Myocyte (in vitro differentiated cells): ENCODE data around the gene NADK. TPM values are rescaled to one million over a fixed set of nuclear protein-coding genes. Genes with fewer than 3 reads are reported as not detected.

Experiments
- DNase-seq: peaks from one replicate; pipeline ENCODE4 v3.0.0-alpha.2; 2012; ENCODE audit warnings: low read depth
- total RNA-seq: library from RNA; depleted of rRNA; stranded (reverse); fragments of >200 nt; gene quantifications from 2 replicates; pipeline ENCODE4 v1.2.3, GENCODE V29; 2014

NADK gene
- total RNA-seq, 1 donor from 2014 or later = 39.6 TPM

DNA sequence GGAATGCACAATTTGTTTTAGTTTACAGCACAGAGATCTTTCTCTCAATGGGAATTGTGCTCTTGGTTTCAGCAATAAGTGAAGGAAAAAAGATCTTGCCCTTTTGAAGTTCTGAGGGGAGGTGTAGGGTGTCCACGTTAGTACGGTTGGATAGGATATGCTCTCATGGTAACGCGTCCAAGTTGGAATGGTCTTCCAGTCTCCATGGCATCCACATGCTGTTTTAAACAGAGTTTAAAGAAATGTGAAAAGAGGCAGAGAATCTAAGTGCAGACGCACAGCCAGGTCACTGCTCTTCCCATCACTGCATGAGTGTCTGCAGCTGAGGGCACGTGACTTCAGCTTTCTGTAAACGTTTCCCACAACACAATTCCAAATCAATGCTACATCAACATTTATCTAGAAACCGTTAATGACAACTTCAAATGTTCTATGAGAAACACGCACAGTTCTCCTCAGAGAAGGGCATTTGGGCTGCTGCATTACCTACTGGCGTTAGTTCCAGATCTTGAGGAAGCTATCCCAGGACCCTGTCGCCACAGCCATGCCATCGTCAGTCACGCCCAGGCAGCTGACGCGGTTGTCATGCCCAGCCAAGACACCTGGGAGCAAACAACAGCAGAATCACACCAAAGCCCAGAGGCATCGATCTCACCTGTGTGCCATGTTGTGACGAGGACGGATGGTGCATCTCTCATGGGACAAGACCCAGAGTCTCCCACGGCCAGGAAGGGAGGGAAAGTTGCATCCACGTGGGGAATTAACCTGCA, 8.8 kb upstream of the NADK start:
- no peak for DNase-seq

DNA sequence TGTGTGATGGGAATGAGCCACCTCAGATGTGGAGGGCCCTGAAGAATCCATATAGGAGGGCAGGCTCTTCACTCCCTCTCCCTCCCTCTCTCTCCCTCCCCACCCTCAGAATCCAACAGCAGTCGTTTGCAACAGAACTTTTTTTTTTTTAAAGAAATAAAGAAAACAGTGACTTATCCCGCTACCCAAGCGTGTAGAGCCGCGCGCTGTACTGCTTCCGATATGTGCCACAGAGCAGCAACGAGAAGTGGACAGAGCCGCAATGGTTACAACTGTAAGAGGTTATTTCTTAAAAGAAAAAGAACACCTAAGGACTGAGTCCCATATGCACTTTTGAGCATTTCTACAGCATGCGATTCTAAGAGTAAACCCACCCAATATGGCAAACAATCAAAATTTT, 7.4 kb upstream of the NADK start:
- DNase-seq = no peak

DNA sequence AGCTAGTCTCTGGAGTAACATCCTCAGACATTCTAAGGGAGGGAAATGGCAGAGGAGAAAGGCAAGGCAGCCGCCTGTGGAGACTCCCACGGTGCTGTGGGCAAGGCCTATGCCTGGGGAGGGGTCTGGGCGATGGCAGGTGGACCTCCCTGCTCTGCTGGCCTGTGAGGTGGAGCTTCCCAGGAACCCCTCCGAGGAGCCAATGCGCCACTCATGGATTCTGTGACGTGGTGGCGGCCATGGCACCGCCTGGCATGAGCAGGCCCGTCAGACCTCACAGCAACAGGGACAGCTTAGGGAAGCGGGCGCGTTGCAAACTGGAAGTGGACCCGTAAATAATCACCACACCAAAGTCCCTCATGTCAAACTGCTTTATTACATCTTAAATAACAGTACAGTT, 6.7 kb upstream of the NADK start:
- DNase-seq = no peak

DNA sequence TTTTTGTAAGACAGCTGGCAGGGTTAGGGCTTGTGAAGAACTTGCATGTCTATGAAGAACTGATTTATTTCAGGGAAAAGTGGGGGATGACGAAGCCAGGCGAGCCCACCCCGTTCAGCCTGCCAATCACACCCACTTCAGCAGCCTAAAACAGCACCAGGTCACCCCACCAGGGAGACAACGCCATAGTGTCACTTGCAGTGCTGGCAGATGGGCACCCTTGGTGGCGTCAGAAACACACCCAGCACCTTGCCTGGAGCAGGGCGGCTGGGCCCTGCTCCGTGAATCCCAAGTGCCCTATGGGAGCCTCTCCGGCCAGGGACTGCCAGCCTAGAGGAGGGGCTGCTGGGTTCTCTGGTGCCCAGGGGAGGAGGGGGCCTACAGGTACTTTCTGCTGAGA, 5.0 kb upstream of the NADK start:
- no peak for DNase-seq

DNA sequence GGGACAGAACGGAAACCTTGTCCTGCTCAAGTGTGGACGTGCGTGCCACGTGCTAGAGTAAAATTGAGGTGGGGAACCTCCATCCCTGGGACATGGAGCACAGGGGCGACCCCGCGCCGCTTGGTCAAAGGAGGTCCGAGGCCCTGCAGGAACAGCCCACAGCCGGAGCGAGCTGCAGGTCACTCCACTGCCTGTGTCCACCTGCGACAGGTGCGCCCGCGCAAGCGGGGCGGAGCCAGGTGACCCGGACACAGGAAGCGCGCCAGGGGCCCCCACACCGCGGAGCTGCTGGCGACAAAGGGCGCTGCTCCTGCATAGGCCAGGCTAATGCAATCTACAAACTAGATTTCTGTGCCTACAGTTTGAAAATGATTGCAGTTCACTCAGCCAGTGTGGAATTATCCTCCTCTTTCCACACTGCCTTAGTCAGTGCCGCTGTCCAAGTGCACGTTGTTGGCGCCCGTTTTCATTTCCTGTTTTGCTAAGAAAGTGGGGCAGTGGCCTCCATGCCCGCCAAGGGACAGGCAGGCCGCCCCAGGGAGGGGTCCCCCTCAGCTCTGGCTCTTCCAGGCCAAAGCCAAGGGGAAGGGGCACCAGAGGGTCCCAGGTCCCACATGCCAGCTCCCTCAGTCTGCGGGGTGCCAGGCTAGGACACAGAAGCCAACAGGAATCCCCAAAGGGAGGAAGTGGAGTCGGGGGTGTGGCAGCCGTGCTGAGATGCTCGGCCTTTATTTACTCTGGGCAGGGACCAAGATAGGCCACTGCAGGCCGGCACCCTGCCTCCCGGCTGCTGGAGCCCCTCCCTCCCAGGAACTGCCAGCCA, 4.3 kb upstream of the NADK start:
- no peak for DNase-seq

DNA sequence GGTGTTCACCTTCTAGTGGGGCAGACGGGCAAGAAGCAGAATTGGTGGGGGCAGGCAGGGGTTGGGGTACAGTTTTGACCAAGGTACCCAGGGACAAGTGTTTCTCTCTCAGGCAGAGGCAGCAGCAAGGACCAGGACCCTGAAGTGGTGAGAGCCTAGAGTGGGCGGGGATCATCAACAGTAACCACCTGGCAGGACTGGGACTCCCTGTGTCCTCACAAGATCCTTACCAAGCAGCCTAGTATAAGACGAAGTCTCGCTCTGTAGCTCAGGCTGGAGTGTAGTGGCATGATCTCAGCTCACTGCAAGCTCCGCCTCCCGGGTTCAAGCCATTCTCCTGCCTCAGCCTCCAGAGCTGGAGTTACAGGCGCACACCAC, 3.2 kb upstream of the NADK start:
- no peak for DNase-seq

DNA sequence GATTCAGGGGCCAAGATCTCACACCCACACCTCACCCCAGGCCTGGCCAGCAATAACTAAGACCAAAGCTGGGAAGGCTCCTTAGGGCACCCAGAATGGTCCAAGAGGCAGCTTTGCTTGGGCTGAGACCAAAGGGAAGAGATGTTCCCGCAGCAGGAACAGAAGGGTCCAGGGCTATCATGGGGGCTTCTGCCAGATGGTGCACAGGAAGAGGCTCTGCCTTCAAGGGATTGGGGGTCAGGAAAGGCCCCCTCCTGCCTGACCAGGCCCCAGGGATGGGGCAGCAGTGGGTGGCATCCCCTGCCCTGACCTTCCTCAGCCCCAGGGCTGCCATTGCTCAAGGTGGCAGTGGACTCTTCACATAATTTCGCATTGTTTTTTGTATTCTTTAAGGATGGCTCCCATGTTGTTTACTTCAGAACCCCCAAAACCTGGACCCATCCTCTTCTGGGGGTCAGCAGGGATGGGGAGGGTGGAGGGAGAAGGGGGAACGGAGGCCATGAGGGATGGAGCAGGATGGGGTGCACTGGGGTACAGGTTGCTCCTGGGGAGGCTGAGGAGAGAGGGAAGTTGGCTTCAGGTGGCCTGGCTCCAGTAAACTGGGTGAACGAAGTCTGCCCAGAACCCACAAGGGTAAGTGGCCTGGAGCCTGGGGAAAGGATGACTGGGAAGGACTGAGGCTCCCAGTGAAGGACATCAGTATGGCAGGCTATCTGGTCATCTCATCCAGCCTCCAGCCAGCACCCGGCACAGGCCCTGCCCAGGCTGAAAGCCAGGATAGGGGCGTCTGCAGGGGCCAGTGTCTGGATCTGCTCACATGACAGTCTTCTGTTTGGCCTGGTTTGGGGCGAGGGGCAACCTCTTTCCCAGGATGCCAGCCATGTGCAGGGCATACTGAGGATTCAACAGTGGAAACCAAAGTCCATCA, 2.6 kb upstream of the NADK start:
- no peak for DNase-seq

DNA sequence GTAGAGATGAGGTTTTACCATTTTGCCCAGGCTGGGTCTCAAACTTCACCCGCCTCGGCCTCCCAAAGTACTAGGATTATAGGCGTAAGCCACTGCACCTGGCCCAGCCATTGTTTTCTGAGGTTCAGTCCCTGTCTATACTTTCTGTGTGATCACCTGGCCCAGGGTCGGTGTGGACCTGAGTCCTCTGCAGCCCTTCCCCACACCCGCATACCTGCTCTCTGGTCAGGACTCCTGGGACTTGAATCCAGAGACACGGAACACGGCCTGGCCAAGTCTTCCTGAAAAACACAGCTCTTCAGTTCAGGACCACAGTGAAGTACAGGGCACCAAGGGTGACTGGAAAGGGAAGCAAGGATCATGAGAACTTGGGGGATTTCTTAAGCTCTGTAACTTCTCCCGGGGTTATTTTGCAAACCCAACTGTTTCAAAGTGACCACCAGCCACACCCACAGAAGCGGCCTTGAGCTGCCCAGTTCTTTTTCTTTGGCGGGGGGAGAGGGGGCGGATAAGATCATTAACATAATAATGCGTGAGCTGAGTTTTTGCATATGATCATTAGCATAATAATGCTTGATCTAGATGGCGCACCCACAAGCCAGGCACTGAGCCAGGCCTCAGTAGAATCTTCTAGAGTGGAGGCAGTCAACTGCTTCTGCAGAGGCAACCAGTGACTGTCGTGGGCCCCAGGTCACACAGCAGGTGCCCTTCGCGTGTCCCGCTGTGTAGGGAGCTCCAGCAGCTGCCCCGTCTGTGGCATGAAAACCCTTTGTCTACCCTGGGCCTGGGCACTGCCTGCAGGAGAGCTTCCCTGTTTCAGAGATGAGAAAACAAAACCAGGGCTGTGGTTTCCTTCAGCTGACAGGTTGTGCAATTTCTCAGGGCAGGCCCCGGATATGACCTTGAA, 1.7 kb upstream of the NADK start:
- peak; percentile 85 for DNase-seq

DNA sequence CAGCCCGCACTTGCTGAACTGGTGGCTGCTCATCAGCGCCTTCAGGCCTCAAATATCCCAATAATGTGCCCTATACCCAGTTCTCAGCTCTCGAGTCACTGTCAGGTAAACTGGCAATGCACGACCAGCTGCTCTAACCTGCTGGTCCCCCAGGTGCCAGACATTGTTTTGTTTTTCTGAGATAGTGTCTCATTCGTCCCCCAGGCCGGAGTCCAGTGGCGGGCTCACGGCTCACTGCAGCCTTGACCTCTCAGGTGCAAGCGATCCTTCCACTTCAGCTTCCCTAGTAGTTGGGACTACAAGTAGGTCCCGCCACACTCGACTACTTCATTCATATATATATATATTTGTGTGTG, 1.0 kb upstream of the NADK start:
- no peak for DNase-seq

DNA sequence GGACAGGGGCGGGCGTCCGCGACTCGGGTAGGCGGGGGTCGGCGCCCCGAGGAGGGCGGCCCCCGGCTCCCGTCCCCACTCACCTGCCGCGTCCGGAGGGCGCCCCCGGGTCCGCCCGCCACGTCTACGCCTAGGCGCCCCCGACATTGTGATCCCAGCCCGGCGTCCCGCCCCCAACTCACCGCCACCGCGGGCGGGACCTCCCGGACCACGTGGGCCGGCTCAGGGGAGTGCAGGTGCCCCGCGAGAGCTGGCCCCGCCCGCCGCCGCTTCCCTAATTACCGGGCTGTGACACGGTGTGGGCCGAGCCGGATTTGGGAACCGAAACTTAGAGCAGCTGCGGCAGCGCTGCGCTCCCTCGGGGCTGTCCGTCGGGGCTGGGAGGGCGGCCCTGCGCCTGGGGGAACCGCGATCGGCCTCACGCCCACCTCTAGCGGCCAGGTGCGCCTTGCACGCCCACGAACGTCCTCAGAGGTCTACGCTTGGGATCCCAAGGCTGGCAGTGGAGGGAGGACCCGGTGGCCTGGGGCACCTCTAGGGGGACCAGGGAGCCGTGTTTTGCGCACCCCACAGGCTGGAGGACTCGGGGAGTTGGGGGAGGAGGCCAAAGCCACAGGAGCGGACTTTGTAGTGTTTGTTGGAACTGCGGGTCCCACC, 521 bp upstream of the NADK start:
- no peak for DNase-seq

DNA sequence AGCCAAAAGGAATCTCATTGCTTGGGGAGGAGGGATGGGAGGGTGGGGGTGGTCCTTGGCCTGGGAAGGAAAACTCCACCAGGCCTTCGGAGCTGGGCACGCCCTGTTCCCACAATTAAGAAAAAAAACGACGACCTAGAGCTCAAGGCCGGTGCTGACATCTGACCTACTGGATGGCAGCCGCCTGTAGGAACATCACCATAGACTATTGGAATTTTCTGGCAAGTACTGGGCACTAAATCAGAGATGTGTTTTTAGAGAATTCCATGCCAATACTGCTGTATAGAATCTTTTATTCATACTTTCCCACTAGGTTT, 729 bp downstream of the NADK start:
- no peak for DNase-seq

DNA sequence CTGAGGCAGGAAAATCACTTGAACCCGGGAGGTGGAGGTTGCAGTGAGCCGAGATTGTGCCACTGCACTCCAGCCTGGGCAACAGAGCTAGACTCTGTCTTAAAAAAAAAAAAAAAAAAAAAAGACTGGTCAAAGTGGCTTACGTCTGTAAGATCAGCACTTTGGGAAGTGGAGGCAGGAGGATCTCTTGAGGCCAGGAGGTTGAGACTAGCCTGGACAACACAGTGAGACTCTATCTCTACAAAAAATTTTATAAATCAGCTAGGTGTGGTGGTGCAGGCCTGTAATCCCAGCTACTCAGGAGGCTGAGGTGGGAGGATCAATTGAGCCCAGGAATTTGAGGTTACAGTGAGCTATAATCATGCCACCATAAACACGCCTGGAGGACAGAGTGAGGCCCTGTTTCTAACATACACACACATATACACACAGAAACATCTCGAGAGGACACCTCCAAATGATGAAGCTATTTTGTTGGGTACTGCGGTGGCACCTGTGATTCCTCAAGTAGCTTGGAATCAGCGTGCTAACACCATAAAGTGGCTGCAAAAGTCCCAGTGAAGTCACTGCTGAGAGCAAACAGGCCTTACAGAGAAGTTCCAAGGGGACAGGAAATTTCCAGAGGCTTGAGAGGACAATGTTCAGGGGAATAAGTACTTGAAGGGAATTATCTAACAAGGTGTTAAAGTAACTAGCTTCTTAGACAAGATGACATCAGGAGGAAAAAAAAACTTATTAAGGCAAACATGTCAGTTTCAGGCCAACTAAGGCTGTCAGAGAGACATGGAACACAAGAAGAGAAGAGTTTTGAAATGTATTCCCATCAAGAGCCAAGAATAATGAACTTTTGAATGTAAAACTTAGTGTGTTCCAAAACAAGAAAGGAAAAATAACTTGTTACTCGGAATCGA, 1.3 kb downstream of the NADK start:
- DNase-seq = no peak

DNA sequence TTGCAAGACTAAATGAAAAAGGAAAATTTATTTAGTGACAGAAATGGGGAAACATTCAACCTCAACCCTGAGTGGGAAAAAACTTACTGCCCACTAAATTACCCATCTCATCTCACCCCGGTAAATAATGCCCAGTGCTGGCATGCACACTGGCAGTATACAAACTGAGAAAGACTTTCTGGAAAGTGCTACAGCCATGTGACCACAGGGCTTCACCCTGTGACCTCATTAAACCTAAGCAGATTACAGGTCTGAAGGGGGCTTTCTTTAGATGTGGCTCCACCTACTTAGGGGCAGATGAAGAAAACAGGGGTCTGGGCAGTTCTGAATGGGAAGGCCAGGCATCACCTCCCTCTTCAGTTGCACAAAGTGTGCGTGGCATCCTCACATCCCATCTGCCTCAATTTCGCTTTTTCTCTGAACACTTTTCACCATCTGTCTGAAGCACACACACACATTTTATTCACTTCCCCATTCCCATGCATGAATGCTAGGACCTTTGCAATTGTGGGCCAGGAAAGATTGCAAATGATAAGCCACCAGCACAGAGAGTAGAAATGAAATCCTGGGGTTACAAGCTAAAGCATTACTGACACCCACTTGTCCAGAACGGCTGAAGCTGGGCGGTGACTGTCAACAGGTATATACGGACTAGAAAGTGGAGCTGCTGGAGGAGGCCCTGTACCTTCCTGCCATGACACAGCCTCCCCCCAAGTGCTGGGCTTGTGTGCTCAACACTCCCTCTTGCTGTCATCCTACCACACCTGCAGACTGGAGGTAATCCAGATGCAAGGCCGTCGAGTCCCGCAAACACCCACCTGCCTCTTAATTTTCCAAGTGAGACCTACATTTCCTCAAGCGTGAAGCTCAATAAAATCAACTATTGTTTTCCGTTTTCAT, 2.7 kb downstream of the NADK start:
- no peak for DNase-seq

DNA sequence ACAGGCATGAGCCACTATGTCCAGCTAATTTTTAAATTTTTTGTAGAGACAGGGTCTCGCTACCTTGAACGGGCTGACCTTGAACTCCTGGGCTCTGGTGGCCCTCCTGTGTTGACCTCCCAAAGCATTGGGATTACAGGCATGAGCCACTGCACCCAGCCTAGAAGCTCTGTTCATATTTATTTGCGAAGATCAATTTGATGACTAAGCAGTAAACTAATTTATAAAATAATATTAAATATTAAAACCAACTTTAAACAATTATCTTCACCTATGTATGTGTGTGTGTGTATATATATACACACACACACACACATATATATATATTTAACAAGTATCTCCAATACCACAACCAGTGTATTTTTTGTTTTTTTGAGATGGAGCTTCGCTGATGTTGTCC, 4.4 kb downstream of the NADK start:
- no peak for DNase-seq

DNA sequence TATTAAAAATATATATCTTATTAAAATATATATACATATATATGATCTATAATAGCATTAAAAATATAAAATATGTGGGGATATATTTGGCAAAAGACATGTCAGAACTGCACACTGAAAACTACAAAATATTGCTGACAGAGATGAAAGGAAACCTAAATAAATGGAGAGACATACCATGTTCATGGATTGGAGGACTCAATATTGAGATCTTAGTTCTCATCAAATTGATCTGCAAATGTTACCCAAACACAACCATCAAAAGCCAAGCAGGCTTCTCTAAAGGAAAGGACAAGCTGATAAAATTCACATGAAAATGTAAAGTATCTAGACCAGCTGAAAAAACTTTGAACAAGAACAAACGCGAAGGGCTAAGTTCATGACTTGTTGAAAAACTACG, 7.2 kb downstream of the NADK start:
- no peak for DNase-seq

DNA sequence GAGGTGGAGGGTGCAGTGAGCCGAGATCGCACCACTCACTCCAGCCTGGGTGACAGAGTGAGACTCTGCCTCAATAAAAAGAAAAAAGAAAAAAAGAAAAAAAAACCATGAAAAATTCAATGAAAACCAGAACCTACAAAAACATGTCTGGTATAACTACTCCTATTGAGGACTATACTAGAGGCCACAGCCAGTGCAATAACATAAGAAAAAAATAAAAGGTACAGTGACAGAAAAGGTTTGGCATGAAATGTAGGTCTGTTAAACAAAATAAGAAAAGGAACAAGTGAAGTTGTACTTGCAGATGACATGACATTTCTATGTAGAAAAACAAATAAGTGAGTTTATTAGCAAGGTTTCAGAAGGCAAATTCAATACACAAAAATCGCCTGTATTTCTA, 8.2 kb downstream of the NADK start:
- no peak for DNase-seq

DNA sequence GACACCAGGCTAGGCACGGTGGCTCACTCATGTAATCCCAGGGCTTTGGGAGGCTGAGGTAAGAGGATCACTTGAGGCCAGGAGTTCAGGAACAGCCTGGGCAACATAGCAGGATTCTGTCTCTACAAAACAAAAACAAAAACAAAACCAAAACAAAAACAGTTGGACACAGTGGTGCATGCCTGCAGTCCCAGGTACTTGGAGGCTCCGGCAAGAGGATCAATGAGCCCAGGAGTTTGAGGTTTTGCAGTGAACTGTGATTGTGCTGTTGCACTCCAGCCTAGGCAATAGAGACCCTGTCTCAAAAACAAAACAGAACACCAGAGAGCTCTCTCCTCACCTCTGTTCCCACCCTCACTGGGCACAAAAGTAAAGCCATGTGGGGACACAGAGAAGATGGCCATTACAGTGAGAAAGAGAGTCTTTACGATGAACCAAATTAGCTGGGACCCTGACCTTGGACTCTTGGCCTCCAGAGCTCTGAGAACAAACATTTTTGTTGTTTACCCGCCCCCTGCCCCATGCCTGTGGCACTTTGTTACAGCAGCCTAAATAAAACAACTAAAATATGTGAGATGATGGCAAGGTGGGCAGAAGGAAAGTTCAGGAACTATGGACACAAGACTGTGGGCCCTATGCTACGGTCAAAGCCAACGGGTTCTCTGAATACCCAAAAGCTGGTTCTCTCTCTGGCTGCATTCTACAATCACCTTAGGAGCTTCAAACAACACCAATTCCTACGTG, 9.8 kb downstream of the NADK start:
- DNase-seq = no peak
